IMR-90 (cell line): ENCODE results near the gene ZKSCAN7. TPM values are rescaled to one million over a fixed set of nuclear protein-coding genes. Genes with fewer than 3 reads are reported as not detected.

ENCODE experiments used
- ATAC-seq: fragments of 200-7000 bp; cut with Tn5 transposase; 2 replicates; pipeline ENCODE4 v1.9.1; 2020; ENCODE audit warnings: low read depth, mild to moderate bottlenecking, moderate library complexity
- BruUV-seq: library from RNA; stranded (reverse); fragments of 400-500 nt; replicated peaks from 2 replicates; lab custom pipeline; 2021; lab: Mats Ljungman, UMichigan
- CTCF ChIA-PET: fragments of 300-600 bp; formaldehyde crosslinking; extraction: SDS; loops from one replicate; lab custom pipeline; 2021; ENCODE audit warnings: antibody characterized with exemption; lab: Yijun Ruan, JAX
- POLR2A ChIA-PET: fragments of 300-600 bp; sonication (Branson Sonifier 250); formaldehyde crosslinking; loops from one replicate; lab custom pipeline; 2022; ENCODE audit warnings: antibody characterized with exemption; ENCODE audit not compliant: unreplicated experiment; lab: Charles Lee
- DNase-seq: peaks from one replicate; pipeline ENCODE4 v3.0.0; 2013
- H2AFZ ChIP-seq: replicated peaks from 2 replicates; pipeline ENCODE3; 2013; ENCODE audit warnings: low read length, mild to moderate bottlenecking; ENCODE audit not compliant: poor library complexity
- H2AK5ac ChIP-seq: 2 replicates; pipeline ENCODE4 v1.6.1; 2013; ENCODE audit warnings: low read depth, low read length, inconsistent platforms
- H2AK9ac ChIP-seq: replicated peaks from 2 replicates; pipeline ENCODE3; 2013; ENCODE audit warnings: mild to moderate bottlenecking, low read depth, low read length, moderate library complexity; ENCODE audit not compliant: poor library complexity
- H2BK120ac ChIP-seq: 2 replicates; pipeline ENCODE4 v1.6.1; 2013; ENCODE audit warnings: low read depth, low read length, inconsistent platforms
- H2BK15ac ChIP-seq: 3 replicates; pipeline ENCODE4 v1.6.1; 2013; ENCODE audit warnings: low read depth, low read length, inconsistent platforms
- H2BK20ac ChIP-seq: 2 replicates; pipeline ENCODE4 v1.6.1; 2013; ENCODE audit warnings: low read depth, mild to moderate bottlenecking, inconsistent platforms, low read length, moderate library complexity
- H2BK5ac ChIP-seq: 2 replicates; pipeline ENCODE4 v1.6.1; 2013; ENCODE audit warnings: mild to moderate bottlenecking, low read depth, low read length, inconsistent platforms; ENCODE audit not compliant: poor library complexity, severe bottlenecking
- H3K14ac ChIP-seq: replicated peaks from 2 replicates; pipeline ENCODE4 v1.6.1; 2013; ENCODE audit warnings: low read depth, low read length, inconsistent platforms
- H3K18ac ChIP-seq: 2 replicates; pipeline ENCODE4 v1.6.1; 2013; ENCODE audit warnings: low read depth, low read length, control low read depth
- H3K23ac ChIP-seq: 2 replicates; pipeline ENCODE4 v1.6.1; 2013; ENCODE audit warnings: low read depth, low read length, inconsistent platforms
- H3K27ac ChIP-seq: 2 replicates; pipeline ENCODE4 v1.5.1; 2013; ENCODE audit warnings: mild to moderate bottlenecking, control low read depth, low read length; ENCODE audit not compliant: insufficient read depth
- H3K27me3 ChIP-seq: 2 replicates; pipeline ENCODE4 v1.6.1; 2013; ENCODE audit warnings: low read length; ENCODE audit not compliant: control insufficient read depth, insufficient read depth
- H3K36me3 ChIP-seq: 2 replicates; pipeline ENCODE4 v1.6.1; 2013; ENCODE audit warnings: low read length, mixed read lengths; ENCODE audit not compliant: control insufficient read depth, insufficient read depth
- H3K4ac ChIP-seq: 2 replicates; pipeline ENCODE4 v1.6.1; 2013; ENCODE audit warnings: low read depth, low read length, inconsistent platforms
- H3K4me1 ChIP-seq: 2 replicates; pipeline ENCODE4 v1.6.1; 2013; ENCODE audit warnings: low read length, mixed read lengths; ENCODE audit not compliant: control insufficient read depth, insufficient read depth
- H3K4me2 ChIP-seq: 2 replicates; pipeline ENCODE4 v1.6.1; 2013; ENCODE audit warnings: low read depth, mild to moderate bottlenecking, control low read depth, low read length, moderate library complexity
- H3K4me3 ChIP-seq: 2 replicates; pipeline ENCODE4 v1.5.1; 2013; ENCODE audit warnings: low read depth, mild to moderate bottlenecking, control low read depth, low read length, moderate library complexity; ENCODE audit not compliant: insufficient read depth
- H3K56ac ChIP-seq: 2 replicates; pipeline ENCODE4 v1.6.1; 2013; ENCODE audit warnings: low read length, inconsistent platforms; ENCODE audit not compliant: insufficient read depth; ENCODE audit errors: extremely low read depth
- H3K79me1 ChIP-seq, 2 experiments: 2 replicates each; pipeline ENCODE4 v1.6.1; 2013; ENCODE audit warnings: low read length in 2 of 2, inconsistent platforms in 1 of 2, low read depth in 1 of 2
- H3K9ac ChIP-seq: 2 replicates; pipeline ENCODE4 v1.6.1; 2013; ENCODE audit warnings: low read depth, low read length, control low read depth
- H3K9me1 ChIP-seq: 2 replicates; pipeline ENCODE4 v1.6.1; 2013; ENCODE audit warnings: low read length, inconsistent platforms; ENCODE audit not compliant: insufficient read depth
- H3K9me3 ChIP-seq: 2 replicates; pipeline ENCODE4 v1.6.1; 2013; ENCODE audit warnings: low read length; ENCODE audit not compliant: control insufficient read depth, insufficient read depth
- H4K20me1 ChIP-seq: 2 replicates; pipeline ENCODE4 v1.6.1; 2013; ENCODE audit warnings: low read length, inconsistent platforms; ENCODE audit not compliant: insufficient read depth
- H4K5ac ChIP-seq: 2 replicates; pipeline ENCODE4 v1.6.1; 2013; ENCODE audit warnings: mild to moderate bottlenecking, low read depth, low read length, control low read depth
- H4K8ac ChIP-seq, 2 experiments: 2 replicates each; pipeline ENCODE4 v1.6.1; 2013; ENCODE audit warnings: low read depth in 2 of 2, low read length in 2 of 2, control low read depth in 1 of 2, inconsistent platforms in 1 of 2
- H4K91ac ChIP-seq: 2 replicates; pipeline ENCODE4 v1.6.1; 2013; ENCODE audit warnings: low read depth, low read length, inconsistent platforms; ENCODE audit not compliant: insufficient read depth
- CEBPB ChIP-seq: IDR thresholded peaks from 2 replicates; pipeline ENCODE4 v1.6.1; 2012; ENCODE audit warnings: low read depth, low read length, improper control_type of control experiment
- CHD1 ChIP-seq: IDR thresholded peaks from 2 replicates; pipeline ENCODE4 v1.6.1; 2012; ENCODE audit warnings: low read depth, low read length, improper control_type of control experiment
- ELK1 ChIP-seq: fragments of 150-350 bp; IDR thresholded peaks from 2 replicates; pipeline ENCODE4 v1.6.1; 2016; ENCODE audit warnings: low read depth, mild to moderate bottlenecking, low read length, moderate library complexity, borderline replicate concordance
- FOS ChIP-seq: fragments of 150-350 bp; IDR thresholded peaks from 2 replicates; pipeline ENCODE4 v1.6.1; 2016; ENCODE audit warnings: low read depth, low read length
- MAFK ChIP-seq: IDR thresholded peaks from 2 replicates; pipeline ENCODE4 v1.6.1; 2012; ENCODE audit warnings: low read depth, low read length, improper control_type of control experiment
- MAZ ChIP-seq: IDR thresholded peaks from 2 replicates; pipeline ENCODE4 v1.6.1; 2012; ENCODE audit warnings: low read depth, mild to moderate bottlenecking, low read length, improper control_type of control experiment, moderate library complexity, borderline replicate concordance
- MXI1 ChIP-seq: IDR thresholded peaks from 2 replicates; pipeline ENCODE4 v1.6.1; 2012; ENCODE audit warnings: low read depth, mild to moderate bottlenecking, low read length, moderate library complexity, borderline replicate concordance
- NFE2L2 ChIP-seq: fragments of 150-350 bp; IDR thresholded peaks from 2 replicates; pipeline ENCODE4 v1.6.1; 2016; ENCODE audit warnings: low read depth, mild to moderate bottlenecking, low read length
- RAD21 ChIP-seq: IDR thresholded peaks from 2 replicates; pipeline ENCODE4 v1.6.1; 2012; ENCODE audit warnings: low read length, improper control_type of control experiment
- RCOR1 ChIP-seq: IDR thresholded peaks from 2 replicates; pipeline ENCODE4 v1.6.1; 2012; ENCODE audit warnings: mild to moderate bottlenecking, low read length, improper control_type of control experiment; ENCODE audit not compliant: insufficient replicate concordance
- RFX5 ChIP-seq: IDR thresholded peaks from 2 replicates; pipeline ENCODE4 v1.8.0; 2012; ENCODE audit warnings: low read depth, mild to moderate bottlenecking, low read length, moderate library complexity
- SMC3 ChIP-seq: fragments of 150-350 bp; IDR thresholded peaks from 2 replicates; pipeline ENCODE4 v1.6.1; 2016; ENCODE audit warnings: low read depth, mild to moderate bottlenecking, antibody characterized with exemption, low read length, moderate library complexity
- WGBS, 2 experiments: methylation state at CpG; one replicate each; pipeline versions ENCODE4 v1.1.5 to v1.1.7; 2013; ENCODE audit warnings: missing lambda C conversion rate in 2 of 2; ENCODE audit not compliant: insufficient read length in 1 of 2; ENCODE audit errors: extremely low coverage in 2 of 2; 5-methylcytosine and 5-hydroxymethylcytosine counted together
- dilution Hi-C: fragments of 300-500 bp; cut with HindIII; formaldehyde crosslinking; loops from one replicate; pipeline ENCODE4 v1.14.3; 2018; ENCODE audit warnings: low sequenced_read_pairs; ENCODE audit not compliant: unreplicated experiment
- in situ Hi-C: fragments of 300-500 bp; cut with MboI; formaldehyde crosslinking; loops from 3 replicates; pipeline ENCODE4 v1.14.3; 2019; ENCODE audit warnings: low sequenced_read_pairs, inconsistent platforms, mixed read lengths
- intact Hi-C: fragments of 100-400 bp; cut with micrococcal nuclease; formaldehyde crosslinking; loops from 2 replicates; pipeline ENCODE4 v1.10.0; 2022
- polyA plus RNA-seq, 3 experiments: library from polyadenylated mRNA; depleted of rRNA; stranded (reverse); fragments of >200 nt; gene quantifications; 2 replicates each; pipeline ENCODE4 v1.2.3, GENCODE V29; 2012; ENCODE audit warnings: low replicate concordance in 1 of 3
- total RNA-seq: library from RNA; depleted of rRNA; stranded (reverse); fragments of >200 nt; gene quantifications from 2 replicates; pipeline ENCODE4 v1.2.3, GENCODE V29; 2012
- TF ChIP-seq, protein P1 (sequence below): fragments of 150-350 bp; IDR thresholded peaks from 2 replicates; pipeline ENCODE4 v1.6.1; 2017; ENCODE audit warnings: mild to moderate bottlenecking, antibody characterized with exemption, low read length, low read depth

ZKSCAN7 gene
- total and polyA plus RNA-seq, 2 of the 4 experiments (the other 2 are of a cell fraction), result 2.6 to 4.7 TPM

GRCh38 chr3:44506556-44506955 is 48.4 kb upstream of the ZKSCAN7 start:
- Histone ChIP-seq H4K91ac (no peak overlapping the region), H3K4me1 (peaks cover 6% of the 10 kb centered on the region)

More at GRCh38 chr3:44506556-44506955, 48.4 kb upstream of the ZKSCAN7 start:
- POLR2A ChIA-PET, result no interaction called here
- no peak overlapping the region for H3K4me2 ChIP-seq
- no peak overlapping the region for H2BK120ac ChIP-seq
- H2BK20ac ChIP-seq, result no peak overlapping the region
- WGBS, 2 experiments, result 96% methylated on average over 3 of the region's 3 CpGs; no CpG with 5 or more reads in 1 of the 2 experiments
- no peak overlapping the region for H2AK9ac ChIP-seq
- no peak overlapping the region for H3K14ac ChIP-seq
- no peak overlapping the region for H4K5ac ChIP-seq
- dilution Hi-C loops (no loop called here), intact Hi-C loops (no loop called here), in situ Hi-C loops (no loop called here)
- no peak overlapping the region for H4K8ac ChIP-seq
- no peak overlapping the region for H3K27ac ChIP-seq
- no peak overlapping the region for H3K56ac ChIP-seq
- no TSS peak for BruUV-seq
- H3K9ac ChIP-seq, result no peak overlapping the region
- TF ChIP-seq SMC3 (no peak), RCOR1 (no peak), RFX5 (no peak), CHD1 (no peak), RAD21 (no peak), MAFK (no peak), FOS (no peak), CEBPB (no peak), MAZ (no peak), MXI1 (no peak), NFE2L2 (no peak), ELK1 (no peak)
- TF ChIP-seq, protein P1, sequence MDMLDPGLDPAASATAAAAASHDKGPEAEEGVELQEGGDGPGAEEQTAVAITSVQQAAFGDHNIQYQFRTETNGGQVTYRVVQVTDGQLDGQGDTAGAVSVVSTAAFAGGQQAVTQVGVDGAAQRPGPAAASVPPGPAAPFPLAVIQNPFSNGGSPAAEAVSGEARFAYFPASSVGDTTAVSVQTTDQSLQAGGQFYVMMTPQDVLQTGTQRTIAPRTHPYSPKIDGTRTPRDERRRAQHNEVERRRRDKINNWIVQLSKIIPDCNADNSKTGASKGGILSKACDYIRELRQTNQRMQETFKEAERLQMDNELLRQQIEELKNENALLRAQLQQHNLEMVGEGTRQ, result no peak
- CTCF ChIA-PET, result interaction anchor here (0.6 kb wide), 1 partner anchor 57 kb away, joined by 3 read pairs; no protein-coding TSS in a partner anchor
- H2AK5ac ChIP-seq, result no peak overlapping the region
- H2AFZ ChIP-seq, result no peak overlapping the region
- peaks cover 4% of the 10 kb centered on the region; the same call in 1 of the 2 replicates for H3K9me1 ChIP-seq
- peaks cover 15% of the 10 kb centered on the region for H3K9me3 ChIP-seq
- no peaks in the 10 kb centered on the region; the same call in 1 of the 2 replicates for H4K20me1 ChIP-seq
- DNase-seq (no peak), ATAC-seq (no peak)
- no peak overlapping the region for H3K23ac ChIP-seq
- H3K4me3 ChIP-seq, result no peak overlapping the region
- H3K79me1 ChIP-seq, result peaks cover 17 to 38% of the 10 kb centered on the region in 2 experiments
- no peak overlapping the region for H2BK15ac ChIP-seq
- H2BK5ac ChIP-seq, result no peak overlapping the region
- H3K4ac ChIP-seq, result no peak overlapping the region
- no peak overlapping the region for H3K18ac ChIP-seq
- H3K27me3 ChIP-seq, result no peaks in the 10 kb centered on the region
- H3K36me3 ChIP-seq, result peaks cover 8% of the 10 kb centered on the region
